ENCODE data around the gene LRFN3.
"Not testable (repeated sequence)": the region's sequence is repeated elsewhere in the genome, so short reads cannot be mapped to it uniquely, and the experiment has no call there.

The LRFN3 gene

GRCh38 chr19:35935911-35936737, at the start of gene LRFN3:
LRFN3 (plus strand) TSS chr19:35936374; CDS start chr19:35939426, 3,052 bp downstream.
- DNase-seq, result peak; percentile 75

- no peak for DNase-seq
Measured at GRCh38 chr19:35887197-35887596, 49.0 kb upstream of the LRFN3 start.

GRCh38 chr19:35888398-35888797, 47.8 kb upstream of the LRFN3 start:
- no peak for DNase-seq

GRCh38 chr19:35889370-35890112, 46.6 kb upstream of the LRFN3 start:
- no peak for DNase-seq

GRCh38 chr19:35890113-35890650, 46.0 kb upstream of the LRFN3 start:
- no peak for DNase-seq

- DNase-seq, result not testable (repeated sequence)
Measured at GRCh38 chr19:35891819-35892218, 44.4 kb upstream of the LRFN3 start.

- DNase-seq, result no peak
Measured at GRCh38 chr19:35894342-35894741, 41.8 kb upstream of the LRFN3 start.

GRCh38 chr19:35895911-35896642, 40.1 kb upstream of the LRFN3 start:
- no peak for DNase-seq

- DNase-seq, result no peak
Measured at GRCh38 chr19:35896643-35897040, 39.5 kb upstream of the LRFN3 start.

GRCh38 chr19:35897706-35898451, 38.3 kb upstream of the LRFN3 start:
- DNase-seq, result no peak

GRCh38 chr19:35898499-35898809, 37.7 kb upstream of the LRFN3 start:
- no peak for DNase-seq

GRCh38 chr19:35899547-35900214, 36.5 kb upstream of the LRFN3 start:
- peak; percentile 90 for DNase-seq

- no peak for DNase-seq
Measured at GRCh38 chr19:35901055-35901644, 35.0 kb upstream of the LRFN3 start.

- DNase-seq, result peak; percentile 53
Measured at GRCh38 chr19:35901854-35902661, 34.1 kb upstream of the LRFN3 start, which contains the start of gene HCST. HCST (plus strand) TSS chr19:35902529; CDS start chr19:35902594, 65 bp downstream.

GRCh38 chr19:35902870-35903475, 33.2 kb upstream of the LRFN3 start:
- DNase-seq, result no peak

GRCh38 chr19:35903550-35904179, 32.5 kb upstream of the LRFN3 start:
- DNase-seq, result peak; percentile 94

- DNase-seq, result no peak
Measured at GRCh38 chr19:35904311-35905068, 31.7 kb upstream of the LRFN3 start.

GRCh38 chr19:35905178-35905727, 30.9 kb upstream of the LRFN3 start:
- no peak for DNase-seq
